Testis (tissue), 3 donors: ENCODE results near the gene CELSR3. TPM values are rescaled to one million over a fixed set of nuclear protein-coding genes. Genes with fewer than 3 reads are reported as not detected.

Experiments used
- DNase-seq: peaks from one replicate; pipeline ENCODE4 v3.0.0-alpha.2; 2019
- H3K27ac ChIP-seq, 2 donors: fragments of 200-600 bp; sonication (generic); one replicate each; pipeline ENCODE4 v1.5.1; 2019
- H3K27me3 ChIP-seq: fragments of 200-600 bp; sonication (generic); one replicate; pipeline ENCODE4 v1.5.1; 2019
- H3K36me3 ChIP-seq: fragments of 200-600 bp; sonication (generic); one replicate; pipeline ENCODE4 v1.5.1; 2017; ENCODE audit warnings: low read depth; ENCODE audit errors: missing control alignments
- H3K4me1 ChIP-seq: fragments of 200-600 bp; sonication (generic); one replicate; pipeline ENCODE4 v1.5.1; 2019
- H3K4me3 ChIP-seq, 2 donors: fragments of 200-600 bp; sonication (generic); one replicate each; pipeline ENCODE4 v1.5.1; 2017 to 2019
- H3K9me3 ChIP-seq: fragments of 200-600 bp; sonication (generic); one replicate; pipeline ENCODE4 v1.5.1; 2017
- POLR2A ChIP-seq: fragments of 450-650 bp; IDR thresholded peaks from one replicate; pipeline ENCODE4 v1.6.1; 2017; ENCODE audit warnings: antibody characterized with exemption, mild to moderate bottlenecking, moderate library complexity
- WGBS, 2 donors: methylation state at CpG; one replicate each; pipeline ENCODE4 v1.1.5; 2018; 5-methylcytosine and 5-hydroxymethylcytosine counted together
- intact Hi-C: fragments of 100-400 bp; cut with DNase I; formaldehyde crosslinking; loops from one replicate; pipeline ENCODE4 v1.15.1; 2023; ENCODE audit warnings: low total_unique reads
- polyA plus RNA-seq: library from polyadenylated mRNA; stranded (reverse); fragments of 350-450 nt; fragmentation: Illumina TruSeq; extraction: RNeasy Lipid Tissue Mini Kit (QIAGEN cat#74804); gene quantifications from one replicate; pipeline ENCODE4 v1.2.3, GENCODE V29; 2014; ENCODE audit warnings: low read depth, low replicate concordance; ENCODE audit not compliant: insufficient read depth
- total RNA-seq, 2 donors: library from RNA; depleted of rRNA; stranded (reverse); fragments of >200 nt; gene quantifications; one replicate each; pipeline ENCODE4 v1.2.3, GENCODE V29; 2016
- TF ChIP-seq, protein P1 (sequence below), 3 experiments: fragments of 450-650 bp in 2 of 3; fragments of 200-600 bp in 1 of 3; sonication (generic) in 1 of 3; IDR thresholded peaks; one replicate each; pipeline ENCODE4 v1.5.1; 2016 to 2019; ENCODE audit warnings: antibody characterized with exemption in 3 of 3, mild to moderate bottlenecking in 2 of 3, moderate library complexity in 1 of 3

Gene CELSR3
- total and polyA plus RNA-seq, 3 donors from 2014 or later = 13.5 to 17.5 (median 14.3) TPM

DNA sequence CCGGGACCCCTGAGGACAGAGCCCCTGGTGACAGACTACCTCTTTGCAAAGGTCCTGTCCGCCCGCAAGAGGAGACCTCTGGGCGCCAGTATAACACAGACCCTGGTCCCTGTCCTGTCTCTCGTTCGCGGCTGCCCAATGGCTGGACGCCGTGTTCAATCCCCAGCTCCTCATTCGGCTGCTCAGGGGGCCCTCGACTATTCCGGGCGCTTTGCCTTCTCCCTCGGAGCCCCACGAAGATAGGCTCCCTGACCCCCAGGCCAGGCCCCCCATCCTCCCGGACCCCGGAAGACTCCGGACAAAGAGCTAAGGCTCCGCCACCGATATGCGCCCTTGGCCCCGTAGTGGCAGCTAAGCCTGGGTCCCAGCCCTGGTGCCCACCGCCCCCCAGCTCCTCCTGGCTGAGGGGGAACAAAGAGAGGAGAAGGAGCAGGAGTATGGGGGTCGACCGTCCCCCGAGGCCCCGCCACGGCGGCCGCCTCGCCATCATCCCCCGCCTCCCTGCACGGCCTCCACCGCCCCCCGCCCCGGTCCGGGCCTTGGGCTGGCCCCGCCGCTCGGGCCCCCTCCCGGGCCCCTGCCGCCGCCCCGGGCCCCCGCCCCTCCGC lies 437 bp downstream of the CELSR3 start:
- Histone ChIP-seq H3K4me3 (peak overlapping the region; percentile 53 to 62), H3K4me1 (peaks cover 11% of the 10 kb centered on the region), H3K9me3 (no peaks in the 10 kb centered on the region), H3K27ac (peak overlapping the region in 1 of 2 donors; percentile 93), H3K36me3 (no peaks in the 10 kb centered on the region), H3K27me3 (no peaks in the 10 kb centered on the region)
- WGBS, 2 donors = 5% methylated on average over 28 of the region's 46 CpGs; no CpG with 5 or more reads in 1 of the 2 donors
- intact Hi-C loops = no loop called here
- TF ChIP-seq, protein P1, sequence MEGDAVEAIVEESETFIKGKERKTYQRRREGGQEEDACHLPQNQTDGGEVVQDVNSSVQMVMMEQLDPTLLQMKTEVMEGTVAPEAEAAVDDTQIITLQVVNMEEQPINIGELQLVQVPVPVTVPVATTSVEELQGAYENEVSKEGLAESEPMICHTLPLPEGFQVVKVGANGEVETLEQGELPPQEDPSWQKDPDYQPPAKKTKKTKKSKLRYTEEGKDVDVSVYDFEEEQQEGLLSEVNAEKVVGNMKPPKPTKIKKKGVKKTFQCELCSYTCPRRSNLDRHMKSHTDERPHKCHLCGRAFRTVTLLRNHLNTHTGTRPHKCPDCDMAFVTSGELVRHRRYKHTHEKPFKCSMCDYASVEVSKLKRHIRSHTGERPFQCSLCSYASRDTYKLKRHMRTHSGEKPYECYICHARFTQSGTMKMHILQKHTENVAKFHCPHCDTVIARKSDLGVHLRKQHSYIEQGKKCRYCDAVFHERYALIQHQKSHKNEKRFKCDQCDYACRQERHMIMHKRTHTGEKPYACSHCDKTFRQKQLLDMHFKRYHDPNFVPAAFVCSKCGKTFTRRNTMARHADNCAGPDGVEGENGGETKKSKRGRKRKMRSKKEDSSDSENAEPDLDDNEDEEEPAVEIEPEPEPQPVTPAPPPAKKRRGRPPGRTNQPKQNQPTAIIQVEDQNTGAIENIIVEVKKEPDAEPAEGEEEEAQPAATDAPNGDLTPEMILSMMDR (IDR thresholded peaks at IDR 0.05) = no peak
- TF ChIP-seq POLR2A = no peak
- DNase-seq = no peak

DNA sequence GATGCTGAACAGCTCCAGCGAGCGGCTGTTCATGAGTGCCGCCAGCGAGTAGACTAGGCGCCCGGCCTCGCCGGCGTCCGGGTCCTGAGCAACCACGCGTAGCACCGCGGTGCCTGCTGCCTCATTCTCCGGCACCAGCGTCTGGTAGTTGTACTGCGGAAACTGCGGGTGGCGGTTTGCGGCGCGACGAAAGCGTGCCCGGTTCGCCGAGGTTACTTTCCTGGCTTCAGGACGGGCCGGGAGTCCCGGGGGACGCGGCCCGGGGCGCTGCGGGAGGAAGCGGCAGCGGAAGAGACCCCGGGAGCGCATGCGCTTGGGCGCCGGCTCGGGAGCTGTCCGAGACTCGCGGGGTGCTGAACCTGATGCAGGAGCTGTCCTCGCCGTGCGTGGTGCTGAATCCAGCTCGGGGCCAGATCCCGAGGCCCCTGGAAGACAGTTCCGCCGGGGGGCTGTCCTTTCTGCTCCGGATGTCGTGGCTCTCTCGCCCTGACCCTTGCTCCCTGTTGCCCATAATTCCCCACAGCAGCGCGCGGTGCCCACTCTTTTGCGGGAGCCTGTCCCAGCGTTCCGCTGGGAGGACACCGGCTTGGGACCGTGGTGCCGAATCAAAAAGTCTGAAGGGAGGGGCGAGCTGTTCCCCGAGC lies 1.1 kb downstream of the CELSR3 start:
- H3K4me3 ChIP-seq = peak overlapping the region; percentile 46 to 62
- WGBS, 2 donors = 1% methylated on average over 57 of the region's 67 CpGs; no CpG with 5 or more reads in 1 of the 2 donors
- H3K27ac ChIP-seq = no peak overlapping the region
- TF ChIP-seq, protein P1 (IDR thresholded peaks at IDR 0.05) = no peak
- TF ChIP-seq POLR2A = no peak
- H3K36me3 ChIP-seq = no peaks in the 10 kb centered on the region
- H3K9me3 ChIP-seq = no peaks in the 10 kb centered on the region
- intact Hi-C loops = no loop called here
- DNase-seq = peak; percentile 78
- H3K27me3 ChIP-seq = no peaks in the 10 kb centered on the region
- H3K4me1 ChIP-seq = peaks cover 11% of the 10 kb centered on the region

DNA sequence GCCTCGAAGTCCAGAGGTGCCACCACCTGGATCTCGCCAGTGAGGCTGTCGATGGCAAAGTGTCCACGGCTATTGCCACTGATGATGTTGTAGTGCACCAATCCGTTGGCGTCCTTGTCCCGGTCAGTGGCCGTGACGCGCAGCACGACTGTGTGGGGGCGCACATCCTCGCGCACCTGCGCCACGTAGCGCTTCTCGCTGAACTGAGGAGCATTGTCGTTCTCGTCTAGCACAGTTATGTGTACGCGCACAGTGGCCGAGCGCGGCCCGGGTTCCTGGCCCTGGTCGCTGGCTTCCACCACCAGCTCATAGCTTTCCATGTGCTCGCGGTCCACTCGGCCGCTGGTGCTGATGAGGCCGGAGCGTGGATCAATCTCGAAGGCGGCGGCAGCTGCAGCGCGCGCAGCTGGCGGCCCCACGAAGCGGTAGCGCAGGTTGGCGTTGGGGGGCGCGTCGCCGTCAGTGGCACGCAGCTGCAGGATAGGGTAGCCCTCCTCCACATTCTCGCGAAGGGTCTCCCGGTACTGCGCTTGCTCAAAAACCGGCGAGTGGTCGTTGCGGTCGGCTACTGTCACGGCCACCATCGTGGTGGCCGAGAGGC lies 1.8 kb downstream of the CELSR3 start:
- H3K4me1 ChIP-seq = peaks cover 16% of the 10 kb centered on the region
- H3K27ac ChIP-seq = no peak overlapping the region
- WGBS, 2 donors = 56 to 63% methylated on average over 24 to 43 of the region's 61 CpGs
- no peaks in the 10 kb centered on the region for H3K36me3 ChIP-seq
- peak overlapping the region; percentile 46 to 62 for H3K4me3 ChIP-seq
- H3K9me3 ChIP-seq = no peaks in the 10 kb centered on the region
- intact Hi-C loops = no loop called here
- no peaks in the 10 kb centered on the region for H3K27me3 ChIP-seq
- DNase-seq = no peak
- no peak for TF ChIP-seq POLR2A
- TF ChIP-seq, protein P1 (IDR thresholded peaks at IDR 0.05) = no peak

DNA sequence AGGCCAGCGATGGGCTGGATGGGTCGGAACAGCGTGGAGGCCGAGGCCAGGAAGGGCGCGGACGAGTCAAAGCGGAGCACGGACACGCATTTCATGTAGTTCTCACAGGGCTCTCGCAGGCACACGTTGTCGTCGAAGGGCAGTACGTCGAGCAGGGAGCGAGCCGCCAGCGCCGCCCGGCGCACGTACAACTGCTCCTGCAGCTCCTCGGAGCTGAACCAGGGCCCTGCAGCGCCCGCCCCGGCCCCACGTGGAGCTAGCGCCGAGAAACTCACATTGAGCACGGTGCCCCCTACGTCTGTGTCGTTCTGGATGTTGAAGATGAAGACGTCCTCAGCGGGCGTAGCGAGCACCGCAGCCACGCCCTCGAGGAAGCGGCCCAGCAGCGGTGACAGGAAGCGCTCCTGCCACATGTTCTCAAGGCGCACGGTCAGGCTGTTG lies 5.8 kb downstream of the CELSR3 start:
- H3K27me3 ChIP-seq = no peaks in the 10 kb centered on the region
- TF ChIP-seq, protein P1 (IDR thresholded peaks at IDR 0.05) = no peak
- no peak for TF ChIP-seq POLR2A
- DNase-seq = no peak
- H3K4me3 ChIP-seq = peak overlapping the region; percentile 51 to 66
- H3K36me3 ChIP-seq = no peaks in the 10 kb centered on the region
- 27 to 56% methylated on average over 21 to 37 of the region's 45 CpGs for WGBS, 2 donors
- intact Hi-C loops = no loop called here
- no peaks in the 10 kb centered on the region for H3K9me3 ChIP-seq
- peaks cover 16% of the 10 kb centered on the region for H3K4me1 ChIP-seq
- H3K27ac ChIP-seq = no peak overlapping the region
